K562 (cell line): ENCODE data around the gene SNX12. TPM values are rescaled to one million over a fixed set of nuclear protein-coding genes. Genes with fewer than 3 reads are reported as not detected.

Experiments
- CBX5 ChIP-seq: IDR thresholded peaks from 2 replicates; pipeline ENCODE4 v1.6.1; 2014; ENCODE audit warnings: low read depth, borderline replicate concordance
- EGR1 ChIP-seq: fragments of 450-650 bp; conservative IDR thresholded peaks from 2 replicates; pipeline ENCODE4 v1.6.1; 2017; ENCODE audit warnings: mild to moderate bottlenecking
- ELF1 ChIP-seq: fragments of 200-800 bp; sonication (Bioruptor generic); IDR thresholded peaks from 2 replicates; pipeline ENCODE4 v1.6.1; 2016; ENCODE audit warnings: missing genetic modification characterization, missing compliant biosample characterization
- GTF2A2 ChIP-seq: IDR thresholded peaks from 2 replicates; pipeline ENCODE4 v1.6.1; 2016; ENCODE audit warnings: mild to moderate bottlenecking, missing genetic modification characterization, missing compliant biosample characterization
- HIVEP1 ChIP-seq: fragments of 250-450 bp; sonication (Bioruptor Pico); IDR thresholded peaks from 2 replicates; pipeline ENCODE4 v1.4.0; 2020; ENCODE audit warnings: mild to moderate bottlenecking
- HLTF ChIP-seq: fragments of 450-650 bp; IDR thresholded peaks from 2 replicates; pipeline ENCODE4 v1.6.1; 2016
- JUND ChIP-seq, 2 experiments: IDR thresholded peaks; 2 replicates in 1 of 2; 3 replicates in 1 of 2; pipeline ENCODE4 v1.6.1; 2011; ENCODE audit warnings: borderline replicate concordance in 2 of 2, low read depth in 2 of 2, low read length in 2 of 2, improper control_type of control experiment in 1 of 2, missing biosample characterization in 1 of 2, missing genetic modification characterization in 1 of 2, missing genetic modification reagents in 1 of 2
- NFE2L1 ChIP-seq: fragments of 450-650 bp; IDR thresholded peaks from 2 replicates; pipeline ENCODE4 v1.6.1; 2016; ENCODE audit warnings: missing genetic modification characterization, low read depth, mild to moderate bottlenecking, missing compliant biosample characterization, moderate library complexity, borderline replicate concordance
- POLR3G ChIP-seq: IDR thresholded peaks from 2 replicates; pipeline ENCODE4 v1.6.1; 2011; ENCODE audit not compliant: insufficient read length, insufficient replicate concordance; ENCODE audit errors: extremely low read depth
- SIN3A ChIP-seq, 2 experiments: fragments of 150-350 bp in 1 of 2; IDR thresholded peaks; 2 replicates each; pipeline ENCODE4 v1.6.1; 2011 to 2016; ENCODE audit warnings: borderline replicate concordance in 2 of 2, low read depth in 2 of 2, low read length in 2 of 2, mild to moderate bottlenecking in 2 of 2, moderate library complexity in 2 of 2; ENCODE audit not compliant: control insufficient read depth in 1 of 2
- SIRT6 ChIP-seq: IDR thresholded peaks from one replicate; pipeline ENCODE4 v1.6.1; 2012; ENCODE audit warnings: low read depth, mild to moderate bottlenecking, control low read depth, inconsistent platforms, low read length, moderate library complexity
- ZEB2 ChIP-seq: fragments of 450-650 bp; IDR thresholded peaks from 2 replicates; pipeline ENCODE4 v1.6.1; 2016
- polyA plus RNA-seq, 8 experiments: library from polyadenylated mRNA; depleted of rRNA in 4 of 8; stranded (reverse) in 5 of 8; unstranded in 3 of 8; fragments of >200 nt; fragmentation: Nextera tagmentation in 2 of 8; fragmentation: Illumina TruSeq in 1 of 8; extraction: Ambion mirVana in 2 of 8; extraction: Trizol in 1 of 8; gene quantifications; 2 replicates each; pipeline versions ENCODE4 v1.2.1 to v1.2.3, GENCODE V29; 2011 to 2014; ENCODE audit warnings: inconsistent platforms in 1 of 8, missing spikeins in 1 of 8
- total RNA-seq, 7 experiments: library from RNA; depleted of rRNA in 6 of 7; stranded (reverse); fragments of >200 nt in 6 of 7; fragmentation: Illumina TruSeq in 2 of 7; extraction: Trizol in 2 of 7; gene quantifications; 2 replicates each; pipeline versions ENCODE4 v1.2.1 to v1.2.3, GENCODE V29; 2011 to 2021; ENCODE audit warnings: low replicate concordance in 1 of 7
- TF ChIP-seq, protein P1 (sequence below): fragments of 250-450 bp; sonication (Bioruptor Pico); IDR thresholded peaks from 2 replicates; pipeline ENCODE4 v1.9.0; 2021; ENCODE audit warnings: mild to moderate bottlenecking, inconsistent platforms
- TF ChIP-seq, protein P2 (sequence below): fragments of 450-650 bp; formaldehyde crosslinking; IDR thresholded peaks from 2 replicates; pipeline ENCODE4 v1.4.0; 2020; ENCODE audit warnings: mild to moderate bottlenecking, moderate library complexity
- TF ChIP-seq, protein P3 (sequence below): sonication (generic); formaldehyde crosslinking; IDR thresholded peaks from 2 replicates; pipeline ENCODE4 v1.8.0; 2022; ENCODE audit warnings: mild to moderate bottlenecking, missing genetic modification reagents
- TF ChIP-seq, protein P4 (sequence below): fragments of 450-650 bp; conservative IDR thresholded peaks from 2 replicates; pipeline ENCODE4 v1.6.1; 2016; ENCODE audit warnings: missing genetic modification characterization, low read depth, mild to moderate bottlenecking, missing compliant biosample characterization, moderate library complexity

SNX12 gene
- total and polyA plus RNA-seq, 9 of the 15 experiments (the other 6 are each of a cell fraction or from before 2014, with no cell fraction given): 12.7 to 50.3 (median 37.1) TPM

DNA sequence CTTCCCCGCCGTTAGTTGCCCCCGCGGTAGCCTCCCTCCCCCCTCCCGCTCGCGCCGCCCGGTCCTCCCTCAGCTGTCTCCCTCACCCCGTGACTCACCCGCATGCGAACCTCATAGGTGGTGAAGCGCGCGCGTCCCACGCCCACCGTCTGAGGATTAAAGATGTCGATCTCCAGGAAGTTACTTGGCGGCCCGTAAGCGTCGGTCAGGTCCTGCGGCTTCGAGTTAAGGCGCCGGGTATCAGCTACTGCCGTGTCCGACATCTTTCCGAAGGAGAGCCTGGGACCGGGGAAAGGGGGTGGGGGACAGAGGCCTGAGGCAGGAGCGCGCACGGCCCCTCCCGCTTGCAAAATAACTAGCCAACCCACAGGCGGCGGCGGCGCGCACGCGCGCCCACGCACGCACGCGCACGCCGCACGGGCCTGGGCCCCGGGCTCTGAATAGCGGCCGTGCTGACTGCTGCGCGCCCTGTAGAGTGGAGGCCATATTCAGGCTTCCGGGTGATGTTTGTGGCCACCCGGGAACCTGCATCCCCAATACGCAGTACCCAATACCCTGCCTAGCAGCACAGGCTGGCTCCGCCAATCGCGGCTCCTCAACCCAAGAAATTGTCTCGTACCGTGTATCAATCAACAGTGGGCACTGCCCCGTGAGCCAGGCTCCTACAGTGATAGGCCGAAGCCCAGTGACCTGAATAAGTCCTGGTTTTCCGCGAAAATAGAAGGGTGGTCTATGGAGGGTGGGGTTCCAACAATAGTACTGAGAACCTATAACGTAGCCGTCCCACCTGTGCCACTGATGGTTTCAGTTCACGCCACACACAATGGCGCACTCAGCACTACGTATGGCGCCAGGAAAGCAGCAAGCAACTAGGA, at the start of gene SNX12 (continued):
- TF ChIP-seq NFE2L1 (tag): no peak
- TF ChIP-seq CBX5: no peak
- peak; percentile 66 for TF ChIP-seq JUND (IDR thresholded peaks at IDR 0.05; ENCODE audit: borderline replicate concordance, low read depth, low read length)
- TF ChIP-seq JUND (tag; IDR thresholded peaks at IDR 0.05; ENCODE audit: borderline replicate concordance, low read depth, low read length): peak; percentile 48; the same call in 1 of the 3 replicates
- TF ChIP-seq GTF2A2 (tag): no peak
- peak in 1 of 2 experiments; percentile 25; a peak in 2 of 4 replicates for TF ChIP-seq SIN3A (IDR thresholded peaks at IDR 0.05; ENCODE audit: borderline replicate concordance in 2 of 2, control insufficient read depth in 1 of 2, low read depth in 2 of 2, low read length in 2 of 2)
- TF ChIP-seq ZEB2: peak; percentile 69; the same call in 1 of the 2 replicates
- TF ChIP-seq ELF1 (tag): peak; percentile 80
- TF ChIP-seq EGR1: peak; percentile 90
- TF ChIP-seq, protein P1, sequence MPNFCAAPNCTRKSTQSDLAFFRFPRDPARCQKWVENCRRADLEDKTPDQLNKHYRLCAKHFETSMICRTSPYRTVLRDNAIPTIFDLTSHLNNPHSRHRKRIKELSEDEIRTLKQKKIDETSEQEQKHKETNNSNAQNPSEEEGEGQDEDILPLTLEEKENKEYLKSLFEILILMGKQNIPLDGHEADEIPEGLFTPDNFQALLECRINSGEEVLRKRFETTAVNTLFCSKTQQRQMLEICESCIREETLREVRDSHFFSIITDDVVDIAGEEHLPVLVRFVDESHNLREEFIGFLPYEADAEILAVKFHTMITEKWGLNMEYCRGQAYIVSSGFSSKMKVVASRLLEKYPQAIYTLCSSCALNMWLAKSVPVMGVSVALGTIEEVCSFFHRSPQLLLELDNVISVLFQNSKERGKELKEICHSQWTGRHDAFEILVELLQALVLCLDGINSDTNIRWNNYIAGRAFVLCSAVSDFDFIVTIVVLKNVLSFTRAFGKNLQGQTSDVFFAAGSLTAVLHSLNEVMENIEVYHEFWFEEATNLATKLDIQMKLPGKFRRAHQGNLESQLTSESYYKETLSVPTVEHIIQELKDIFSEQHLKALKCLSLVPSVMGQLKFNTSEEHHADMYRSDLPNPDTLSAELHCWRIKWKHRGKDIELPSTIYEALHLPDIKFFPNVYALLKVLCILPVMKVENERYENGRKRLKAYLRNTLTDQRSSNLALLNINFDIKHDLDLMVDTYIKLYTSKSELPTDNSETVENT (CRISPR knock-in tag): no peak
- TF ChIP-seq HLTF: no peak
- TF ChIP-seq POLR3G: no peak
- TF ChIP-seq HIVEP1 (CRISPR knock-in tag): peak; percentile 56; the same call in 1 of the 2 replicates
- TF ChIP-seq, protein P2, sequence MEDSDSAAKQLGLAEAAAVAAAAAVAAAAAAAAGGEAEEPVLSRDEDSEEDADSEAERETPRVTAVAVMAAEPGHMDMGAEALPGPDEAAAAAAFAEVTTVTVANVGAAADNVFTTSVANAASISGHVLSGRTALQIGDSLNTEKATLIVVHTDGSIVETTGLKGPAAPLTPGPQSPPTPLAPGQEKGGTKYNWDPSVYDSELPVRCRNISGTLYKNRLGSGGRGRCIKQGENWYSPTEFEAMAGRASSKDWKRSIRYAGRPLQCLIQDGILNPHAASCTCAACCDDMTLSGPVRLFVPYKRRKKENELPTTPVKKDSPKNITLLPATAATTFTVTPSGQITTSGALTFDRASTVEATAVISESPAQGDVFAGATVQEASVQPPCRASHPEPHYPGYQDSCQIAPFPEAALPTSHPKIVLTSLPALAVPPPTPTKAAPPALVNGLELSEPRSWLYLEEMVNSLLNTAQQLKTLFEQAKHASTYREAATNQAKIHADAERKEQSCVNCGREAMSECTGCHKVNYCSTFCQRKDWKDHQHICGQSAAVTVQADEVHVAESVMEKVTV (CRISPR knock-in tag): no peak
- TF ChIP-seq, protein P3, sequence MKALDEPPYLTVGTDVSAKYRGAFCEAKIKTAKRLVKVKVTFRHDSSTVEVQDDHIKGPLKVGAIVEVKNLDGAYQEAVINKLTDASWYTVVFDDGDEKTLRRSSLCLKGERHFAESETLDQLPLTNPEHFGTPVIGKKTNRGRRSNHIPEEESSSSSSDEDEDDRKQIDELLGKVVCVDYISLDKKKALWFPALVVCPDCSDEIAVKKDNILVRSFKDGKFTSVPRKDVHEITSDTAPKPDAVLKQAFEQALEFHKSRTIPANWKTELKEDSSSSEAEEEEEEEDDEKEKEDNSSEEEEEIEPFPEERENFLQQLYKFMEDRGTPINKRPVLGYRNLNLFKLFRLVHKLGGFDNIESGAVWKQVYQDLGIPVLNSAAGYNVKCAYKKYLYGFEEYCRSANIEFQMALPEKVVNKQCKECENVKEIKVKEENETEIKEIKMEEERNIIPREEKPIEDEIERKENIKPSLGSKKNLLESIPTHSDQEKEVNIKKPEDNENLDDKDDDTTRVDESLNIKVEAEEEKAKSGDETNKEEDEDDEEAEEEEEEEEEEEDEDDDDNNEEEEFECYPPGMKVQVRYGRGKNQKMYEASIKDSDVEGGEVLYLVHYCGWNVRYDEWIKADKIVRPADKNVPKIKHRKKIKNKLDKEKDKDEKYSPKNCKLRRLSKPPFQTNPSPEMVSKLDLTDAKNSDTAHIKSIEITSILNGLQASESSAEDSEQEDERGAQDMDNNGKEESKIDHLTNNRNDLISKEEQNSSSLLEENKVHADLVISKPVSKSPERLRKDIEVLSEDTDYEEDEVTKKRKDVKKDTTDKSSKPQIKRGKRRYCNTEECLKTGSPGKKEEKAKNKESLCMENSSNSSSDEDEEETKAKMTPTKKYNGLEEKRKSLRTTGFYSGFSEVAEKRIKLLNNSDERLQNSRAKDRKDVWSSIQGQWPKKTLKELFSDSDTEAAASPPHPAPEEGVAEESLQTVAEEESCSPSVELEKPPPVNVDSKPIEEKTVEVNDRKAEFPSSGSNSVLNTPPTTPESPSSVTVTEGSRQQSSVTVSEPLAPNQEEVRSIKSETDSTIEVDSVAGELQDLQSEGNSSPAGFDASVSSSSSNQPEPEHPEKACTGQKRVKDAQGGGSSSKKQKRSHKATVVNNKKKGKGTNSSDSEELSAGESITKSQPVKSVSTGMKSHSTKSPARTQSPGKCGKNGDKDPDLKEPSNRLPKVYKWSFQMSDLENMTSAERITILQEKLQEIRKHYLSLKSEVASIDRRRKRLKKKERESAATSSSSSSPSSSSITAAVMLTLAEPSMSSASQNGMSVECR (CRISPR knock-in tag): no peak
- no peak for TF ChIP-seq SIRT6
- TF ChIP-seq, protein P4, sequence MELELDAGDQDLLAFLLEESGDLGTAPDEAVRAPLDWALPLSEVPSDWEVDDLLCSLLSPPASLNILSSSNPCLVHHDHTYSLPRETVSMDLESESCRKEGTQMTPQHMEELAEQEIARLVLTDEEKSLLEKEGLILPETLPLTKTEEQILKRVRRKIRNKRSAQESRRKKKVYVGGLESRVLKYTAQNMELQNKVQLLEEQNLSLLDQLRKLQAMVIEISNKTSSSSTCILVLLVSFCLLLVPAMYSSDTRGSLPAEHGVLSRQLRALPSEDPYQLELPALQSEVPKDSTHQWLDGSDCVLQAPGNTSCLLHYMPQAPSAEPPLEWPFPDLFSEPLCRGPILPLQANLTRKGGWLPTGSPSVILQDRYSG (tag): peak; percentile 83
